ENCODE measurements around the gene ACER1. TPM values are rescaled to one million over a fixed set of nuclear protein-coding genes. Genes with fewer than 3 reads are reported as not detected.
"Not testable (repeated sequence)": the region's sequence is repeated elsewhere in the genome, so short reads cannot be mapped to it uniquely, and the experiment has no call there.

The ACER1 gene
- total and polyA plus RNA-seq, 7 experiments from 2014 or later, result 0.65 to 3.9 (median 1.1) TPM

GRCh38 chr19:6288737-6289136, 44.7 kb downstream of the ACER1 start:
- no peak for DNase-seq
- Mint-ChIP-seq H3K4me3 (no peak overlapping the region), H3K27ac (no peak overlapping the region), H3K4me1 (no peaks in the 10 kb centered on the region), H3K27me3 (no peaks in the 10 kb centered on the region), H3K9me3 (peaks cover 6 to 88% (median 48%) of the 10 kb centered on the region in 11 donors), H3K36me3 (peaks cover 0 to 14% (median 7%) of the 10 kb centered on the region in 5 donors)
- no peak overlapping the region for H3K4me3 ChIP-seq (ENCODE audit: low read length)
- no peaks in the 10 kb centered on the region for H3K27me3 ChIP-seq (ENCODE audit: control insufficient read depth in 2 of 2, insufficient read depth in 2 of 2, low read length in 2 of 2)
- intact Hi-C loops (cut with micrococcal nuclease), result no loop called here
- no peaks in the 10 kb centered on the region for H3K4me1 ChIP-seq (ENCODE audit: control insufficient read depth in 2 of 2, insufficient read depth in 2 of 2, low read length in 2 of 2)
- ATAC-seq, result no peak
- POLR2A ChIA-PET, result no interaction called here
- H3K9me3 ChIP-seq (ENCODE audit: control insufficient read depth in 2 of 3, low read length in 3 of 3), result peaks cover 4 to 66% (median 21%) of the 10 kb centered on the region in 3 experiments
- CTCF ChIA-PET, result no interaction called here
- H3K36me3 ChIP-seq (ENCODE audit: control insufficient read depth in 2 of 3, insufficient read depth in 3 of 3, low read length in 3 of 3), result no peaks in the 10 kb centered on the region
- H3K27ac ChIP-seq (ENCODE audit: low read depth, low read length), result no peak overlapping the region

DNA sequence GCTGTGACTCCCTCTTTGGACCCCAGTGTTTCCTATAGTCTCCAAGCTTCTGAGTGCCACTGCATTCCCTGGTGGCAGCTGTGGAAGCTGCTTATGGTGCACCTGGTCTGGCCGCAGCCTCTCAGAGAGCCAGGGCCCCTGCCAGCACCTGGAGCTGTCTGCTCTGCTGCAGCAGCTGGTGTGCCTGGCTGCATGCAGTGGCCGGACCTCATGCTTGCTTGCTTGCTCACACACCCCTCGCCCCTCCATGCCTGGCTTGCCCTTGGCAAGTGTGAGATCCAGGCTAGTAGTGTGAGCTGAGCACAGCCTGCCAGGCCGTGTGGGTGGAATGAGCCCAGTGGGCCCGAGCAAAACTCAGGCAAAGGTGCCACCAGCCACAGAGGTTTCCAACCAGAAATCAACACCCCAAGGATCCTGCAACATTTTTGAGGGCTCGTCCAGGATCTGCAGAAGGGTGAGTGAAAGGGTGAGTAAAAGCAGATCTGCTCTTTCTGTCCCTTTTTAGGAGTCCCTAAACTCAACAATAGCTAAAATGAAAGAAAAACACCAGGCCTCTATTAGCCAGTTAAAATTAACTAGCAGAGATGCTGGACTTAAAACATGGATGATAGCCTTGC, 46.0 kb downstream of the ACER1 start:
- H3K27me3 Mint-ChIP-seq, result peaks cover 0 to 3% (median 0%) of the 10 kb centered on the region in 5 donors
- ATAC-seq, result no peak
- H3K4me3 ChIP-seq (ENCODE audit: low read length), result no peak overlapping the region
- no peak overlapping the region for H3K4me3 Mint-ChIP-seq
- peaks cover 6 to 74% (median 47%) of the 10 kb centered on the region in 11 donors for H3K9me3 Mint-ChIP-seq
- H3K27ac Mint-ChIP-seq, result no peak overlapping the region
- no peaks in the 10 kb centered on the region for H3K36me3 ChIP-seq (ENCODE audit: control insufficient read depth in 2 of 3, insufficient read depth in 3 of 3, low read length in 3 of 3)
- H3K4me1 Mint-ChIP-seq, result no peaks in the 10 kb centered on the region
- H3K9me3 ChIP-seq (ENCODE audit: control insufficient read depth in 2 of 3, low read length in 3 of 3), result peaks cover 4 to 52% (median 21%) of the 10 kb centered on the region in 3 experiments
- ChIA-PET CTCF (no interaction called here), POLR2A (no interaction called here)
- peaks cover 0 to 14% (median 5%) of the 10 kb centered on the region in 5 donors for H3K36me3 Mint-ChIP-seq
- no peak overlapping the region for H3K27ac ChIP-seq (ENCODE audit: low read depth, low read length)
- intact Hi-C loops (cut with micrococcal nuclease), result no loop called here
- DNase-seq, result peak in 1 of 9 donors; percentile 13
- no peaks in the 10 kb centered on the region for H3K4me1 ChIP-seq (ENCODE audit: control insufficient read depth in 2 of 2, insufficient read depth in 2 of 2, low read length in 2 of 2)
- H3K27me3 ChIP-seq (ENCODE audit: control insufficient read depth in 2 of 2, insufficient read depth in 2 of 2, low read length in 2 of 2), result no peaks in the 10 kb centered on the region

- peaks cover 6 to 67% (median 40%) of the 10 kb centered on the region in 11 donors for H3K9me3 Mint-ChIP-seq
- POLR2A ChIA-PET, result interaction anchor here (0.6 kb wide), 2 partner anchors 22 to 809 kb away, joined by 3 to 5 read pairs; no protein-coding TSS in a partner anchor
- intact Hi-C loops (cut with micrococcal nuclease), result no loop called here
These were observed 46.7 kb downstream of the ACER1 start for GRCh38 chr19:6286676-6287075.

DNA sequence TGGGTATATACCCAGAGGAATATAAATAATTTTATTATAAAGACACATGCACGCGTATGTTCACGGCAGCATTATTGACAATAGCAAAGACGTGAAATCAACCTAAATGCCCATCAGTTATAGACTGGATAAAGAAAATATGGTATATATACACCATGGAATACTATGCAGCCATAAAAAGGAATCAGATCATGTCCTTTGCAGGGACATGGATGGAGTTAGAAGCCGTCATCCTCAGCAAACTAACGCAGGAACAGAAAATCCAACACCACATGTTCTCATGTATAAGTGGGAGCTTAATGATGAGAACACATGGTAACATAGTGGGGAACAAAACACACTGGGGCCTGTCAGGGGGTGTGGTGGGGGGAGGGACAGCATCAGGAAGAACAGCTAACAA, 51.0 kb downstream of the ACER1 start:
- H3K27me3 Mint-ChIP-seq; H3K4me3 ChIP-seq (ENCODE audit: low read length); DNase-seq; H3K36me3 Mint-ChIP-seq; H3K27me3 ChIP-seq (ENCODE audit: control insufficient read depth in 2 of 2, insufficient read depth in 2 of 2, low read length in 2 of 2); CTCF ChIA-PET; H3K27ac ChIP-seq (ENCODE audit: low read depth, low read length); ATAC-seq; H3K36me3 ChIP-seq (ENCODE audit: control insufficient read depth in 2 of 3, insufficient read depth in 3 of 3, low read length in 3 of 3); H3K27ac Mint-ChIP-seq: not testable (repeated sequence)
- intact Hi-C loops (cut with micrococcal nuclease), result loop anchor here in 1 of 2 donors (5.0 kb wide), 3 partner anchors 455 to 1560 kb away; partner anchors contain the start of genes DPP9, GPR108 and TRIP10
- POLR2A ChIA-PET, result interaction anchor here (0.8 kb wide), 1 partner anchor 234 kb away, joined by 4 read pairs; no protein-coding TSS in a partner anchor
- Mint-ChIP-seq H3K4me3 (peak overlapping the region in 2 of 10 donors; percentile 20 to 32), H3K4me1 (peaks cover 18 to 21% (median 18%) of the 10 kb centered on the region in 7 donors), H3K9me3 (peaks cover 0 to 24% (median 5%) of the 10 kb centered on the region in 11 donors)
- Histone ChIP-seq H3K9me3 (ENCODE audit: control insufficient read depth in 2 of 3, low read length in 3 of 3) (peaks cover 0 to 16% (median 11%) of the 10 kb centered on the region in 3 experiments), H3K4me1 (ENCODE audit: control insufficient read depth in 2 of 2, insufficient read depth in 2 of 2, low read length in 2 of 2) (peaks cover 3 to 19% of the 10 kb centered on the region in 2 donors)

More at GRCh38 chr19:6286676-6287075, 46.7 kb downstream of the ACER1 start:
- peaks cover 0 to 11% (median 5%) of the 10 kb centered on the region in 5 donors for H3K36me3 Mint-ChIP-seq
- peaks cover 0 to 6% (median 0%) of the 10 kb centered on the region in 5 donors for H3K27me3 Mint-ChIP-seq
- Histone ChIP-seq H3K36me3 (ENCODE audit: control insufficient read depth in 2 of 3, insufficient read depth in 3 of 3, low read length in 3 of 3) (no peaks in the 10 kb centered on the region), H3K27ac (ENCODE audit: low read depth, low read length) (no peak overlapping the region), H3K9me3 (ENCODE audit: control insufficient read depth in 2 of 3, low read length in 3 of 3) (peaks cover 4 to 45% (median 21%) of the 10 kb centered on the region in 3 experiments), H3K27me3 (ENCODE audit: control insufficient read depth in 2 of 2, insufficient read depth in 2 of 2, low read length in 2 of 2) (no peaks in the 10 kb centered on the region), H3K4me1 (ENCODE audit: control insufficient read depth in 2 of 2, insufficient read depth in 2 of 2, low read length in 2 of 2) (no peaks in the 10 kb centered on the region), H3K4me3 (ENCODE audit: low read length) (no peak overlapping the region)
- ATAC-seq (no peak), DNase-seq (no peak)
- no peak overlapping the region for H3K27ac Mint-ChIP-seq
- no peak overlapping the region for H3K4me3 Mint-ChIP-seq
- CTCF ChIA-PET, result no interaction called here
- no peaks in the 10 kb centered on the region for H3K4me1 Mint-ChIP-seq

DNA sequence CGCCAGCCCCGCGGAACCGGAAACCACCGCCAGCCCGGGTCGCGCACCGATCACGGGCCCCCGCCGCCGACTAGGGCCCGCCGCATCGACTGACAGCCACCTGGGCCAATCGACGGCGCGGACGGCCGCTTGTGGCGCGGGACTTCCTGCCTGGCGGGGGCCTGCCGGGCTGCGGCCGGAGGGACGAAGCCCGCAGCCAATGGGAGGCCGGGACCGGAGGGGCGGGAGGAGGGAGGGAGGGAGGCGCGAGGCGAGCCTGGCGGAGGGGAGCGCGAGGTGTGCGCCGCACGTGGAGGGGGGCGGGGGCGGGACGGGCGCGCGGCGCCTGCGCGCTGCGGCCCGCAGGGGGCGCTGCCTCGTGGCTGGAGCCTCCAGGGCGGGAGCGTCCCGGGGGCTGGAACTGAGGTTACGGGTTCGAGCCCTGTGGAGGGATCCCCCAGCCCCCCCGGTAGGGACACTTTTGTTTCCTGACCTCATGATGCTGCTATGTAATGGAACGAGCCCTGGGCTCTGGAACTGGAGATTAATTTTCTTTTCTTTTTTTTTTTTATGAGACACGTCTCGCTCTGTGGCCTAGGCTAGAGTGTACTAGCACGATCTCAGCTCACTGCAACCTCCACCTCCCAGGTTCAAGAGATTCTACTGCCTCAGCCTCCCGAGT, 53.4 kb downstream of the ACER1 start, which contains the start of gene MLLT1:
MLLT1 (minus strand) TSS at position 45 of the 661 bp plus-strand sequence. CDS start 191 bp downstream, outside the sequence.
- Mint-ChIP-seq H3K36me3 (no peaks in the 10 kb centered on the region), H3K27ac (peak within 1 kb of the TSS; percentile 87 to 95 (median 93)), H3K4me3 (peak within 1 kb of the TSS; percentile 85 to 97 (median 92)), H3K9me3 (peaks cover 0 to 3% (median 0%) of the 10 kb centered on the region in 11 donors), H3K27me3 (peaks cover 0 to 6% (median 0%) of the 10 kb centered on the region in 5 donors), H3K4me1 (peaks cover 30 to 42% (median 39%) of the 10 kb centered on the region in 7 donors)
- DNase-seq, result peak; percentile 88 to 98 (median 90)
- ATAC-seq, result peak; percentile 96
- ChIA-PET POLR2A (no interaction called here), CTCF (interaction anchor here (0.8 kb wide), 1 partner anchor 73 kb away, joined by 3 read pairs; no protein-coding TSS in a partner anchor)
- peaks cover 3 to 20% of the 10 kb centered on the region in 2 donors for H3K4me1 ChIP-seq (ENCODE audit: control insufficient read depth in 2 of 2, insufficient read depth in 2 of 2, low read length in 2 of 2)
- no peaks in the 10 kb centered on the region for H3K9me3 ChIP-seq (ENCODE audit: control insufficient read depth in 2 of 3, low read length in 3 of 3)
- intact Hi-C loops (cut with micrococcal nuclease), result loop anchor here (1.0 to 5.0 kb wide), 11 partner anchors 81 to 1558 kb away; partner anchors contain the start of genes CLPP (in 2 of the 2), DPP9 (in 1 of the 2), GPR108 (in 1 of the 2) and TRIP10 (in 1 of the 2)
- peak within 1 kb of the TSS; percentile 54 for H3K4me3 ChIP-seq (ENCODE audit: low read length)
- no peaks in the 10 kb centered on the region for H3K27me3 ChIP-seq (ENCODE audit: control insufficient read depth in 2 of 2, insufficient read depth in 2 of 2, low read length in 2 of 2)
- no peaks in the 10 kb centered on the region for H3K36me3 ChIP-seq (ENCODE audit: control insufficient read depth in 2 of 3, insufficient read depth in 3 of 3, low read length in 3 of 3)
- peak within 1 kb of the TSS; percentile 78 for H3K27ac ChIP-seq (ENCODE audit: low read depth, low read length)

DNA sequence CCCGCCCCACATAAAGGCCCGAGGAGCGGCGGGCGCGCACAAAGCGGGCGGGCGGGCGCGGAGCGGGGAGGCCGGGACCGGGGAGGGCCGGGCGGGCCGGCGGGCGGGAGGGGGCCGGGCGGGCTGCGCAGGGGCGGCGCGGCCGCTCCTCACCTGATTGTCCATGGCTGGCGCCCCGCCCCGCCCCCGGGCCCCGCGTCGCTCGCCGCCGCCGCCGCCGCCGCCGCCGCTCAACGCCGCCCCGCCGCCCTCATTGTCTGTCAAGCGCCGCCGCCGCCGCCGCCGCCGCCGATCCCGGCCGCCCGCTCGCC, 53.8 kb downstream of the ACER1 start:
- Histone ChIP-seq H3K4me1 (ENCODE audit: control insufficient read depth in 2 of 2, insufficient read depth in 2 of 2, low read length in 2 of 2) (peaks cover 3 to 20% of the 10 kb centered on the region in 2 donors), H3K27ac (ENCODE audit: low read depth, low read length) (peak overlapping the region; percentile 78), H3K9me3 (ENCODE audit: control insufficient read depth in 2 of 3, low read length in 3 of 3) (no peaks in the 10 kb centered on the region), H3K27me3 (ENCODE audit: control insufficient read depth in 2 of 2, insufficient read depth in 2 of 2, low read length in 2 of 2) (no peaks in the 10 kb centered on the region), H3K4me3 (ENCODE audit: low read length) (peak overlapping the region; percentile 54), H3K36me3 (ENCODE audit: control insufficient read depth in 2 of 3, insufficient read depth in 3 of 3, low read length in 3 of 3) (no peaks in the 10 kb centered on the region)
- DNase-seq (peak in 1 of 9 donors; percentile 16), ATAC-seq (peak; percentile 45)
- Mint-ChIP-seq H3K4me1 (peaks cover 33 to 46% (median 44%) of the 10 kb centered on the region in 7 donors), H3K27ac (no peak overlapping the region), H3K9me3 (peaks cover 0 to 1% (median 0%) of the 10 kb centered on the region in 11 donors), H3K36me3 (no peaks in the 10 kb centered on the region), H3K27me3 (peaks cover 0 to 6% (median 0%) of the 10 kb centered on the region in 5 donors), H3K4me3 (peak overlapping the region in 6 of 10 donors; percentile 41 to 97 (median 50))
- ChIA-PET POLR2A (no interaction called here), CTCF (no interaction called here)
- intact Hi-C loops (cut with micrococcal nuclease), result loop anchor here in 1 of 2 donors (1.0 kb wide), 1 partner anchor 225 kb away; no protein-coding TSS in a partner anchor
